Endothelial cell of umbilical vein (primary cell): Measurements from ENCODE around the gene KRTAP10-8. TPM values are rescaled to one million over a fixed set of nuclear protein-coding genes. Genes with fewer than 3 reads are reported as not detected.
"Not testable (repeated sequence)": the region's sequence is repeated elsewhere in the genome, so short reads cannot be mapped to it uniquely, and the experiment has no call there.

Source experiments
- BruUV-seq: library from RNA; stranded (reverse); fragments of 400-500 nt; replicated peaks from 2 replicates; lab custom pipeline; 2021; lab: Mats Ljungman, UMichigan
- CTCF ChIA-PET: fragments of 300-600, 350-600 bp; sonication (Branson Sonifier 250); formaldehyde crosslinking; loops from one replicate; lab custom pipeline; 2021; ENCODE audit warnings: antibody characterized with exemption, inconsistent platforms; lab: Charles Lee
- POLR2A ChIA-PET: fragments of 300-600, 350-600 bp; sonication (Branson Sonifier 250); formaldehyde crosslinking; loops from one replicate; lab custom pipeline; 2021; ENCODE audit warnings: antibody characterized with exemption, inconsistent platforms; lab: Charles Lee
- DNase-seq: peaks from one replicate; pipeline ENCODE4 v3.0.0-alpha.2; 2011; ENCODE audit warnings: low read depth, low spot score
- FAIRE-seq: peaks from 2 replicates; lab custom pipeline; 2011; peaks lifted over from hg19 to GRCh38; lab: Jason Lieb, UNC
- H2AFZ ChIP-seq: 2 replicates; pipeline ENCODE4 v1.6.0; 2012; ENCODE audit warnings: low read depth, low read length, control low read depth, inconsistent platforms
- H3K27ac ChIP-seq: 2 replicates; pipeline ENCODE4 v1.5.1; 2011; ENCODE audit warnings: low read depth, mild to moderate bottlenecking, control low read depth, low read length, moderate library complexity; ENCODE audit not compliant: insufficient read depth
- H3K27me3 ChIP-seq, 2 experiments: 2 replicates each; pipeline versions ENCODE4 v1.6.0 to v1.6.1; 2011; ENCODE audit warnings: low read length in 2 of 2, mixed read lengths in 1 of 2; ENCODE audit not compliant: control insufficient read depth in 2 of 2, insufficient read depth in 2 of 2
- H3K36me3 ChIP-seq, 2 experiments: 2 replicates in 1 of 2; 3 replicates in 1 of 2; pipeline ENCODE4 v1.5.1; 2011; ENCODE audit warnings: low read length in 2 of 2, mild to moderate bottlenecking in 1 of 2, moderate library complexity in 1 of 2; ENCODE audit not compliant: control insufficient read depth in 2 of 2, insufficient read depth in 2 of 2; ENCODE audit errors: extremely low read depth in 1 of 2
- H3K4me1 ChIP-seq: 3 replicates; pipeline ENCODE4 v1.5.1; 2011; ENCODE audit warnings: mild to moderate bottlenecking, low read length; ENCODE audit not compliant: control insufficient read depth, insufficient read depth; ENCODE audit errors: extremely low read depth
- H3K4me2 ChIP-seq: 2 replicates; pipeline ENCODE4 v1.6.1; 2011; ENCODE audit warnings: low read length, control low read depth, mixed read lengths; ENCODE audit not compliant: insufficient read depth
- H3K4me3 ChIP-seq, 3 experiments: fragments of 200-600 bp in 1 of 3; sonication (generic), shearing (Covaris generic) in 1 of 3; replicated peaks in 1 of 3; 2 replicates each; pipeline ENCODE4 v1.5.1; 2011 to 2016; ENCODE audit warnings: control low read depth in 3 of 3, low read length in 3 of 3, mild to moderate bottlenecking in 2 of 3, inconsistent platforms in 1 of 3, low read depth in 1 of 3, moderate library complexity in 1 of 3; ENCODE audit not compliant: insufficient read depth in 1 of 3
- H3K79me2 ChIP-seq: 2 replicates; pipeline ENCODE4 v1.6.0; 2012; ENCODE audit warnings: low read length, inconsistent platforms; ENCODE audit not compliant: control insufficient read depth, insufficient read depth
- H3K9ac ChIP-seq: replicated peaks from 2 replicates; pipeline ENCODE3; 2011; ENCODE audit warnings: low read length, control low read depth; ENCODE audit not compliant: insufficient read depth; ENCODE audit errors: extremely low read depth
- H3K9me1 ChIP-seq: replicated peaks from 3 replicates; pipeline ENCODE4 v1.6.0; 2011; ENCODE audit warnings: mild to moderate bottlenecking, low read length; ENCODE audit not compliant: control insufficient read depth, insufficient read depth; ENCODE audit errors: extremely low read depth
- H3K9me3 ChIP-seq: replicated peaks from 2 replicates; pipeline ENCODE4 v1.5.1; 2012; ENCODE audit warnings: low read length, inconsistent platforms; ENCODE audit not compliant: control insufficient read depth, insufficient read depth
- H4K20me1 ChIP-seq: replicated peaks from 2 replicates; pipeline ENCODE3; 2011; ENCODE audit warnings: mild to moderate bottlenecking, low read length; ENCODE audit not compliant: control insufficient read depth, insufficient read depth; ENCODE audit errors: extremely low read depth
- CTCF ChIP-seq, 2 donors: IDR thresholded peaks; 1 replicate in 1 of 2; 2 replicates in 1 of 2; pipeline ENCODE4 v1.5.1; 2011; ENCODE audit warnings: low read length in 2 of 2, mild to moderate bottlenecking in 2 of 2, moderate library complexity in 2 of 2, control low read depth in 1 of 2, inconsistent platforms in 1 of 2, low read depth in 1 of 2; ENCODE audit not compliant: insufficient read depth in 1 of 2; ENCODE audit errors: extremely low read depth in 1 of 2
- EZH2 ChIP-seq: IDR thresholded peaks from 2 replicates; pipeline ENCODE4 v1.6.1; 2012; ENCODE audit warnings: borderline replicate concordance, low read depth, mild to moderate bottlenecking, moderate library complexity, low read length, inconsistent platforms; ENCODE audit not compliant: severe bottlenecking
- FOS ChIP-seq: IDR thresholded peaks from 2 replicates; pipeline ENCODE4 v1.6.1; 2011; ENCODE audit warnings: mild to moderate bottlenecking, low read length, moderate library complexity, borderline replicate concordance; ENCODE audit not compliant: insufficient read depth
- GATA2 ChIP-seq: IDR thresholded peaks from 2 replicates; pipeline ENCODE4 v1.7.0; 2011; ENCODE audit warnings: low read depth, mild to moderate bottlenecking, moderate library complexity, mixed read lengths, low read length; ENCODE audit not compliant: insufficient read length, insufficient read depth
- JUN ChIP-seq: IDR thresholded peaks from 2 replicates; pipeline ENCODE4 v1.6.1; 2011; ENCODE audit warnings: borderline replicate concordance, low read depth; ENCODE audit not compliant: insufficient read length, insufficient read depth
- MAX ChIP-seq: IDR thresholded peaks from 2 replicates; pipeline ENCODE4 v1.6.1; 2011; ENCODE audit not compliant: insufficient read depth, insufficient read length
- MYC ChIP-seq: IDR thresholded peaks from one replicate; pipeline ENCODE4 v1.6.1; 2011; ENCODE audit warnings: mild to moderate bottlenecking, low read depth, low read length
- POLR2A ChIP-seq: IDR thresholded peaks from 2 replicates; pipeline ENCODE4 v1.6.1; 2012; ENCODE audit warnings: low read depth, mild to moderate bottlenecking, control low read depth, low read length
- POLR2AphosphoS5 ChIP-seq: IDR thresholded peaks from 2 replicates; pipeline ENCODE4 v1.6.1; 2012; ENCODE audit warnings: low read depth, mild to moderate bottlenecking, control low read depth, low read length, moderate library complexity; ENCODE audit not compliant: insufficient read depth
- dilution Hi-C: fragments of 300-500 bp; cut with MboI; formaldehyde crosslinking; loops from one replicate; pipeline ENCODE4 v1.15.0; 2019; ENCODE audit warnings: low sequenced_read_pairs; ENCODE audit not compliant: extremely low pct_ligation_motif_present
- intact Hi-C: fragments of 100-400 bp; cut with micrococcal nuclease; formaldehyde crosslinking; loops from one replicate; pipeline ENCODE4 v1.10.0; 2022
- polyA plus RNA-seq, 4 experiments: library from polyadenylated mRNA; depleted of rRNA in 3 of 4; stranded (reverse) in 3 of 4; unstranded in 1 of 4; fragments of >200 nt; gene quantifications; 2 replicates each; pipeline versions ENCODE4 v1.2.1 to v1.2.3, GENCODE V29; 2011 to 2012; ENCODE audit warnings: missing spikeins in 1 of 4
- total RNA-seq: library from RNA; stranded (reverse); gene quantifications from 2 replicates; pipeline ENCODE4 v1.2.3, GENCODE V29; 2021

The KRTAP10-8 gene
- total and polyA plus RNA-seq, 2 donors (not counting 3 experiments of a cell fraction or from before 2014, with no cell fraction given) = not detected

GRCh38 chr21:44579833-44580144 lies 32.1 kb upstream of the KRTAP10-8 start:
- H3K9ac ChIP-seq = no peak overlapping the region
- H3K4me1 ChIP-seq = no peaks in the 10 kb centered on the region
- H3K9me3 ChIP-seq = no peaks in the 10 kb centered on the region
- POLR2A ChIA-PET = no interaction called here
- TF ChIP-seq CTCF (IDR thresholded peaks at IDR 0.05; ENCODE audit: extremely low read depth in 1 of 2, insufficient read depth in 1 of 2, low read depth in 1 of 2, low read length in 2 of 2) (no peak), JUN (no peak), MAX (no peak), MYC (no peak), EZH2 (no peak), POLR2A (no peak), GATA2 (no peak), POLR2AphosphoS5 (no peak), FOS (no peak)
- no peaks in the 10 kb centered on the region for H3K9me1 ChIP-seq
- no peaks in the 10 kb centered on the region for H3K79me2 ChIP-seq
- no peak overlapping the region for H2AFZ ChIP-seq
- CTCF ChIA-PET = no interaction called here
- H3K27me3 ChIP-seq = peaks cover 0 to 4% of the 10 kb centered on the region in 2 experiments
- no peaks in the 10 kb centered on the region for H3K36me3 ChIP-seq
- H3K4me3 ChIP-seq = no peak overlapping the region
- BruUV-seq = no TSS peak
- no peak overlapping the region for H3K4me2 ChIP-seq
- no peaks in the 10 kb centered on the region for H4K20me1 ChIP-seq
- dilution Hi-C loops = no loop called here
- intact Hi-C loops = no loop called here
- DNase-seq (no peak), FAIRE-seq (no peak)
- H3K27ac ChIP-seq = no peak overlapping the region

GRCh38 chr21:44580231-44580821 lies 31.6 kb upstream of the KRTAP10-8 start, which contains the start of gene KRTAP10-5:
KRTAP10-5 (minus strand) TSS chr21:44580604; CDS start chr21:44580578, 26 bp downstream.
- H3K79me2 ChIP-seq, FAIRE-seq, H2AFZ ChIP-seq, H3K36me3 ChIP-seq, H4K20me1 ChIP-seq, H3K4me1 ChIP-seq, H3K9me3 ChIP-seq, H3K27me3 ChIP-seq, DNase-seq, POLR2A ChIA-PET, H3K9ac ChIP-seq, H3K4me3 ChIP-seq, intact Hi-C loops, H3K27ac ChIP-seq, CTCF ChIA-PET, H3K4me2 ChIP-seq, BruUV-seq, H3K9me1 ChIP-seq, dilution Hi-C loops: not testable (repeated sequence)
